Activated CD8-positive, alpha-beta memory T cell treated with anti-CD3 and anti-CD28 coated beads for 36 hours (primary cell): ENCODE results near the gene PRPH. TPM values are rescaled to one million over a fixed set of nuclear protein-coding genes. Genes with fewer than 3 reads are reported as not detected.
"Not testable (repeated sequence)": the region's sequence is repeated elsewhere in the genome, so short reads cannot be mapped to it uniquely, and the experiment has no call there.

Source experiments
- CTCF ChIA-PET: fragments of 350-600 bp; sonication (Branson Sonifier 250); formaldehyde crosslinking; loops from one replicate; lab custom pipeline; 2021; ENCODE audit warnings: antibody characterized with exemption; lab: Charles Lee
- POLR2A ChIA-PET: fragments of 350-600 bp; sonication (Branson Sonifier 250); formaldehyde crosslinking; loops from one replicate; lab custom pipeline; 2021; ENCODE audit warnings: antibody characterized with exemption; lab: Charles Lee
- total RNA-seq, 2 experiments: library from RNA; stranded (reverse); gene quantifications; one replicate each; pipeline ENCODE4 v1.2.3, GENCODE V29; 2021

The PRPH gene
- total RNA-seq = not detected

DNA sequence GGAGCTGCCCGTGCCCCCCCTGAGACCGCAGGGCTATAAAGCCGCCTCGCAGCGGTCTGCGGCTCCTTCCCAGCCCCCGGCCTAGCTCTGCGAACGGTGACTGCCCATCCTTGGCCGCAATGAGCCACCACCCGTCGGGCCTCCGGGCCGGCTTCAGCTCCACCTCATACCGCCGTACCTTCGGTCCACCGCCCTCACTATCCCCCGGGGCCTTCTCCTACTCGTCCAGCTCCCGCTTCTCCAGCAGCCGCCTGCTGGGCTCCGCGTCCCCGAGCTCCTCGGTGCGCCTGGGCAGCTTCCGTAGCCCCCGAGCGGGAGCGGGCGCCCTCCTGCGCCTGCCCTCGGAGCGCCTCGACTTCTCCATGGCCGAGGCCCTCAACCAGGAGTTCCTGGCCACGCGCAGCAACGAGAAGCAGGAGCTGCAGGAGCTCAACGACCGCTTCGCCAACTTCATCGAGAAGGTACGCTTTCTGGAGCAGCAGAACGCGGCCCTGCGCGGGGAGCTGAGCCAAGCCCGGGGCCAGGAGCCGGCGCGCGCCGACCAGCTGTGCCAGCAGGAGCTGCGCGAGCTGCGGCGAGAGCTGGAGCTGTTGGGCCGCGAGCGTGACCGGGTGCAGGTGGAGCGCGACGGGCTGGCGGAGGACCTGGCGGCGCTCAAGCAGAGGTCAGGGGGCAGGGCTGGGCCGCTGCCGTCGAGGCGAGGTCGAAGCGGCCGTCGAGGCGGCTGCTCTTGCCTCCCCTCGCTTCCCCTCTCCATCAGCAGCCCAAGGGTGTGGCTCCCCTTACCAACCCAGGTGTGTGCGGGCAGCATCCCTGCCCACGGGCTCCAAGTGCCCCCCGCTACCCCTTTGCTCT is at the start of gene PRPH:
PRPH (plus strand) TSS at position 66 of the 855 bp plus-strand sequence; CDS start at position 120, 54 bp downstream.
- ChIA-PET POLR2A (interaction anchor here (0.6 kb wide), 2 partner anchors 155 to 1923 kb away, joined by 5 read pairs; partner anchors contain the start of gene POU6F1), CTCF (interaction anchor here (1.0 to 9.4 kb wide), 9 partner anchors 16 to 320 kb away, joined by 3 to 62 read pairs (median 11); partner anchors contain the start of genes C1QL4, DNAJC22 and TROAP)

DNA sequence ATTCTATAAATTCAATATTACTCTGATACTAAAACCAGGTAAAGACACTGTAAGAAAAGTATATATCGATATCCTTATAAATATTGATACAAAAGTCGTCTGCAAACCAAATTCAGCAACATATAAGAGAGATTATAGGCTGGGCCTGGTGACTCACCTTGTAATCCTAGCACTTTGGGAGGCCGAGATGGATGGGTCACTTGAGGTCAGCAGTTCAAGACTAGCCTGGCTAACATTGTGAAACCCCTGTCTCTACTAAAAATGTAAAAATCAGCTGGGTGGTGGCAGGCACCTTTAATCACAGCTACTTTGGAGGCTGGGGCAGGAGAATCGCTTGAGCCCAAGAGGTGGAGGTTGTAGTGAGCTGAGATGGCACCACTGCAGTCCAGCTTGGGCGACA is 43.6 kb upstream of the PRPH start:
- ChIA-PET POLR2A (interaction anchor here (0.6 kb wide), 1 partner anchor 15 kb away, joined by 4 read pairs; no protein-coding TSS in a partner anchor), CTCF (no interaction called here)

DNA sequence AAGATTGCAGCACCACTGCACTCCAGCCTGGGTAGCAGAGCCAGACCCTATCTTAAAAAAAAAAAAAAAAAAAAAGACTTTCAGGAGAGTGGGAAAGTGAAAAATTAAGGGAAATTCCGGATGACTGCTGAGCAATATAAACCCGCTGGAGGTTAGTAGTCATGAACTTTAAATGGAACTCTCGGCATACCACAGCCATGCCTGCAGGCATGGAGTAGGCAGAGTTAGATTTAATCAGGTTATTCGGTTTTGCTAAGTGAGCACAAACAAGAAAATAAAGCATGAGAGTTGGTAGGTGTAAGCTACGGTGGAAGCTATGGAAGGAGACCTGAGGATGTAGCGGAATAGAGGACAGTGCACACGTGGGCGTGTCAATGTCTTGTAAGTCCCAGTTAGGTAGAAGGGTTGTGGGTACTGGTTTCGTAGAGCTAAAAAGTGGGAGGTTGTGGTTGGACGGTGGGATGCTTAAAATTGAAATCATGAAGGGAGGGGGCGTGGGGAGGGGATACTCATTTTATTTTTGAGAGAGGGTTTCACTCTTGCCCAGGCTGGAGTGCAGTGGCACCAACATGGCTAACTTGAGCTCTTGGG is 41.8 kb upstream of the PRPH start:
- ChIA-PET CTCF (interaction anchor here (0.6 to 0.7 kb wide), 2 partner anchors 286 to 763 kb away, joined by 4 read pairs; no protein-coding TSS in a partner anchor), POLR2A (no interaction called here)

DNA sequence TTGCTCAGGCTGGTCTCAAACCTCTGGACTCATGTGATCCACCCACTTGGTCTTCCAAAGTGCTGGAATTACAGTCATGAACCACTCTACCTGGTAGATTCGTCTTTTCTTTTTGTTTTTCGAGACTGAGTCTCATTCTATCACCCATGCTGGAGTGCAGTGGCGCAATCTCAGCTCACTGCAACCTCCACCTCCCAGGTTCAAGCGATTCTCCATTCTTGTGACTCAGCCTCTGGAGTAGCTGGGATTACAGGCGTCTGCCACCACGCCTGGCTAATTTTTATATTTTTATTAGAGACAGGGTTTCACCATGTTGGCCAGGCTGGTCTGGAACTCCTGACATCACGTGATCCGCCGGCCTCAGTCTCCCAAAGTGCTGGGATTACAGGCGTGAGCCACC is 39.5 kb upstream of the PRPH start:
- CTCF ChIA-PET = interaction anchor here (1.0 kb wide), 1 partner anchor 20 kb away, joined by 3 read pairs; no protein-coding TSS in a partner anchor
- POLR2A ChIA-PET = not testable (repeated sequence)

DNA sequence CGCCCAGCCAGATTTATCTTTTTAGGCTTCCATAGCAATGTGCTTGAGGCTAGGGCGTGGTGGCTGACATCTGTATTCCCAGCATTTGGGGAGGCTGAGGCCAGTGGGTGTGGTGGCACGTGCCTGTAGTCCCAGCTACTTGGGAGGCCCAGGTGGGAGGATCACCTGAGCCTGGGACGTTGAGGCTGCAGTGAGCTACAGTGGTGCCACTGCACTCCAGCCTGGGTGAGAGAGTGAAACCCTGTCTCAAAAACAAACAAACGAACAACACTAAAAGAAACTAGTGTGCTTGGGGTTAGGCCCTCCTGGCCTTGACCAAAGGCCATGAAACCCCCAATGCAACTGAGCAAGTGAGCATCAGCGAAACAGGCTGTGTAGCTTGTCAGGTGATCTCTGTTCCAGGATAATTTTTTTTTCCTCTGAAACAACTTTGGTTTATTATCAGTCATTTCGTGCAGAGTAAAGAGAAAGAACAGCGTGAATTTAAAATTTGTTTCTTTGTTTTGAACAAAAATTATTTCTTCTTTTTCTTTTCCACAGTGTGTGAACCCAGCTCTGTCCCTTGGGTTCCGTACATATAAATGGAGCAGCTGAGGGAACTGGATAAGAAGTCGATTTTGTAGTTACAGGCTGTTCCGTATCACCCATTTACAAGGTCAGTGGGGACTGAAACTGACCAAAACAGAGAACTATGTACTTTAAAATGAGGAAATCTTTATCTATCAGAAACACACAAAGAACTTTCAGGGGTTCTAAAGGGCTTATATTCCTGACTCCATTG is 38.9 kb upstream of the PRPH start:
- POLR2A ChIA-PET = interaction anchor here (0.6 kb wide), 1 partner anchor 276 kb away, joined by 3 read pairs; no protein-coding TSS in a partner anchor
- CTCF ChIA-PET = no interaction called here

DNA sequence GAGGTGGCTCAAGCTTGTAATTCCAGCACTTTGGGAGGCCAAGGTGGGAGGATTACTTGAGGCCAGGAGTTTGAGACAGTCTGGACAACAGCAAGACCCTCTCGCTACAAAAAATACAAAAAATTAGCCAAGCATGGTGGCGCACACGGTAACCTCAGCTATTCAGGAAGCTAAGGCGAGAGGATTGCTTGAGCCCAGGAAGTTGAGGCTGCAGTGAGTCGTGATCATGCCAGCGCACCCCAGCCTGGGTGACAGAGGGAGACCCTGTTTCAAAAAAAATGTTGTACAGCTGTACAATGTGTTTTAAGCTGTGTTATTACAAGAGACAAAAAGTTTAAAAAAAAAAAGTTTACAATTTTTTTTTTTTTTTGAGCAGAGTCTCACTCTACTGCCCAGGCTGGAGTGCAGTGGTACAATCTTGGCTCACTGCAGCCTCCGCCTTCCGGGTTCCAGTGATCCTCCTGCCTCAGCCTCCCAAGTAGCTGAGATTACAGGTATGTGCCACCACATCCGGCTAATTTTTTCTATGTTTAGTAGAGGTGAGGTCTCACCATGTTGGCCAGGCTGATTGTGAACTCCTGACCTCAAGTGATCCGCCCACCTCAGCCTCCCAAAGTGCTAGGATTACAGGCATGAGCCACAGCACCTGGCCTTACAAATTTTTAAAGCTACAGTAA is 37.3 kb upstream of the PRPH start:
- CTCF ChIA-PET, POLR2A ChIA-PET: not testable (repeated sequence)

DNA sequence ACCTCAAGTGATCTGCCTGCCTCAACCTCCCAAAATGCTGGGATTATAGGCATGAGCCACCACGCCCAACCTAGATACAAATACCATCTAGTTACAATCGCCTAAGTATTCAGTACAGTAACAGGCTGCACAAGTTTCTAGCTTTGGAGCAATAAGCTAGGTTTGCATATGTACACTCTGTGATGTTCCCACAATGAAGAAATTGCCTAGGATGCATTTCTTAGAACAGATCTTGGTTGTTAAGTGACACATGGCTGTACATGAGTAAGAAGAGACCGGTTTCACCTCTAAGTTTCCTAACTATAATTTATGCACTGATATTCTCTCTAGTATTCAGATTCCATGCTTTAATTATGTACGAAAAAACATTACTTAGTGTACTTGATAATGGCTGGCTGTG is 35.5 kb upstream of the PRPH start:
- POLR2A ChIA-PET = no interaction called here
- CTCF ChIA-PET = no interaction called here

DNA sequence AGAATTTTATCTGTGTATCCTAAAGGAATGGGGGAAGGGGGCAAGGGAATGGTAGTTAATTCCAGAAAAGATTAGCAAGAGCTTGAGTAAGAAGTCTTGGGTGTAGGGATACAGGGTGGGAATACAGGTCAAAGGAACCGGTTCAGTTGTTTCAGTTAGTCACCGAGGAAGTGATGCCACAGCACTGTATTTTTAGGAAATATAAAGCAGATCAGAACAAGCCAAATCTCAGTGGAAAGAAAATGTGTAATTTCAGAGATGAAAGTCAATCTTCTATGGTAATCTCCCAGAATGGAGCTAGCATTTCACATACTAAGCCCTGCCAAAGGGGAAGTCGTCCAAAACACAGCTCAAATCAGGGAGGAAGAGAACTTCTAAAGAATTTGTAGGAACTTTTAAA is 34.8 kb upstream of the PRPH start:
- POLR2A ChIA-PET = no interaction called here
- CTCF ChIA-PET = interaction anchor here (0.7 kb wide), 1 partner anchor 25 kb away, joined by 3 read pairs; no protein-coding TSS in a partner anchor

DNA sequence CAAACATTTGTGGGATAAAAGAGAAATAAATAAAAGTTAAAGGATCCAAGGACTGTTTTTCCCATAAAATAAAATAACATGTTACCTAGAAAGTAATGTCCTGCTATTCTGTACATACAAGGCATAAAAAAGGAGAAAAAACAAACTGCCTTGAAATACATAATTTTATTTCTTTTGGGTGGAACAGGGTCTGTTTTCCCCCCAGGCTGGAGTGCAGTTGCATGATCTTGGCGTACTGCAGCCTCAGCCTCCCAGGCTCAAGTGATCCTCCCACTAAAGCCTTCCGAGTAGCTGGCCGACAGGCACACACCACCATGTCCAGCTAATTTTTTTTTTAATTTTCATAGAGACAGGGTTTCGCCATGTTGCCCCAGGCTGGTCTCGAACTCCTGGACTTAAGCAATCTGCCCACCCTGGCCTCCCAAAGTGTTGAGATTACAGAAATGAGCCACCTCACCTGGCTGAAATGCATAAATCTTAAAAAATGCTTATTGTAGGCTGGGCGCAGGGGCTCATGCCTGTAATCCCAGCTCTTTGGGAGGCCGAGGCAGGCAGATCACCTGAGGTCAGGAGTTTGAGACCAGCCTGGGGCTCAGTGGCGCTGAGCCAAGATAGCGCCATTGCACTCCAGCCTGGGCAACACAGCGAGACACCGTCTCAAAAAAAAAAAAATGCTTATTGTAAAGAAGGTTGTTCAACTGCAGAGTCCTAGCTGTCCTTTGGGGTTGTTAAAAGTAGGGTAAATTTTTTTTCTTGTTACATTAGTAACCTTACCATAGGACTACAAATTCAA is 34.2 kb upstream of the PRPH start:
- ChIA-PET CTCF (interaction anchor here (0.7 kb wide), 1 partner anchor 26 kb away, joined by 3 read pairs; no protein-coding TSS in a partner anchor), POLR2A (no interaction called here)

DNA sequence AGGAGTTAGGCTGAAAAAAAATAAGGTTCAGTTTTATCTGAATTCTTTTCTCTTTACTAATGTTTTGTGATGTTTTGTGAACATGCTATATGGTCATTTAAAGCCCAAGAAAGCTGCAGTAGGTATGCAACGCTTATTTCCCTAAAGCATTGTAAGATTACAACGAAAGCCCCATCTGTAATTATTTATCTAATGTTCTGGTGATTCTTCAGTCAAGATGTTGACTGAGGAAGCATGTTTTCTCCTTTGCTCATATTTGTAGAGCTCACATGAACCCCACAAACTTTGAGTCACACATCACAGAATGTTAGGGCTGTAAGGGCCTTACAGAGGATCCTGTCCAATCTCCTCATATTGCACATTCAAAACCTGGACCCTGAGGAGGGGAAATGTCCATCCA is 33.2 kb upstream of the PRPH start:
- POLR2A ChIA-PET = no interaction called here
- CTCF ChIA-PET = no interaction called here

DNA sequence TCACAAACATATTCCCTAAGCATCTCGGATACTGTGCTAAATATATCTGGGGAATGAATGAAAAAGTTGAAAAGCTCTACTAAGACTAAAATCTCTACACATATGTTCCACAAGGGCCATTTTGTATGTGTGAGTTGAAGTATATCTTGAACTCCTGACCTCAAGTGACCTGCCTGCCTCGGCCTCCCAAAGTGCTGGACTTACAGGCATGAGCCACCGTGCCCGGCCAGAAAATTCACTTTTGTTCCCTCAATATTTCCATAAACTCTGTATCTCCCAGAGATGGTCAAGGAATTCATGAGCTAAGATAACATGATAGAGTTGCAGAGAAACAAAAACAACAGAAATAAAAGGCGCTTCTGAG is 31.6 kb upstream of the PRPH start:
- ChIA-PET CTCF (interaction anchor here (1.4 kb wide), 1 partner anchor 176 kb away, joined by 4 read pairs; no protein-coding TSS in a partner anchor), POLR2A (interaction anchor here (0.6 kb wide), 1 partner anchor 301 kb away, joined by 5 read pairs; no protein-coding TSS in a partner anchor)

DNA sequence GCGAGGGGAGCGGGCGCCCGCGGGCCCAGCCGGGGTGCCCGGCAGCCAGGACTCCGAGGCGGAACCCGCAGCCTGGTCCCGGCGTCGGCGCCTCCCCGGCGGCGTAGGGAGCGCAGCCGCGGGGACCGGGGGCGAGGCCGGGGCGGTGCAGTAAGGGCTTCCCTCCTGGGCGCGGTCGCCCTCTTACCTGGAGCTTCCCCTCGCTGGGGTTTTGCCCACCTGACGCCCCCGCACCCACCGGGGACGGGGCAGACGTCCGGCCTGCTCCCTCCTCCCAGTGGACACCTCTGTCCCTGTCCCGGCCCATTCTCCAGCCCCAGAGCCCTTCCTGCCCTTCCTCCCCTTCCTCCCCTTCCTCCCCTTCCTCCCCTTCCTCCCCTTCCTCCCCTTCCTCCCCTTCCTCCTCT is 30.5 kb upstream of the PRPH start:
- POLR2A ChIA-PET = interaction anchor here (0.5 to 2.8 kb wide), 6 partner anchors 76 to 245 kb away, joined by 3 to 22 read pairs (median 4); partner anchors contain the start of genes SPATS2, TUBA1A and TUBA1B
- CTCF ChIA-PET = interaction anchor here (0.6 to 1.2 kb wide), 2 partner anchors 49 to 194 kb away, joined by 3 read pairs; no protein-coding TSS in a partner anchor

DNA sequence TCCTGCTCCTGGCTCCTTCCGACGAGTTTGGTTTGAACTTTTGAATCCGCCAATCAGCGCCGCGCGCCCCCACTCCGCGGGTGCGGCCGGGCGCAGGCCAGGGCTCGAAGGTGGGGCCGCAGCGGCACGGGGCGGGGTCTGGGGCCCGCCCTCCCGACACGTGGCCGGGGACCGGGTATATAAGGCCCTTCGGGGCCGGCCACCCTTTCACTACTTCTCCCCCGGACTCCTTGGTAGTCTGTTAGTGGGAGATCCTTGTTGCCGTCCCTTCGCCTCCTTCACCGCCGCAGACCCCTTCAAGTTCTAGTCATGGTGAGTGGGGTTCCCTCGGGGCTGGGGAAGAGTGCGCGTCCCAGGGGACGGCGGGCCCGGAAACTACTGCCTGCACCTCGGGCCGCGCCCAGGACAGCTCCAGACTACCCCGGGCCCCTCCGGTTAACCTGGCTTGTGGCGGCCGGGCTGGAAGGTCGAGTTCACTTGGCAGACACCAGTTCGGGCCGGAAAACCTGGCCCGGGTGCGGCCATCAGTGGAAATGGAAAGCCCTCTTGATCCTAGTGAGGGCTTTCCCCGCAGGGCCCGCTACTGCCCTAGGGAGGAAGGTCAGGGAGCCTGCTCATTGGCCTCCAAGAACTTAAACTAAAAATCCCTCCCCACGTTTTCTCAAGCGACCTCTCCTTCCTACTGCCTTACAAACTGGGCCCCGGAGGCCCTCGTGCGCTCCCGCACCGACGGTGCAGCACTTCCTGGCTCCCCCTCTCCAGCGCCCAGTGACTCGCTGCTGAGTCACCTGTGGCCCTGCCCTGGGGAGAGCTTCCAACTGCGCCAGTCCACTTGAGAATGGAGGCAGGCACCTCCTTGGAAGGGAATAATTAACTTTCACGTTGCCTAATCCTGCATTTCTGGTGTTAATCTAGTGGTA is 29.8 kb upstream of the PRPH start, which contains the start of gene TUBA1C:
TUBA1C (plus strand) TSS at position 210 of the 920 bp plus-strand sequence; CDS start at position 310, 100 bp downstream.
- CTCF ChIA-PET = interaction anchor here (0.7 to 2.0 kb wide), 5 partner anchors 30 to 204 kb away, joined by 3 to 5 read pairs (median 3); partner anchors contain the start of genes KMT2D and TUBA1B
- POLR2A ChIA-PET = interaction anchor here (0.5 to 2.8 kb wide), 11 partner anchors 10 to 561 kb away, joined by 3 to 22 read pairs (median 4); partner anchors contain the start of genes SPATS2, TUBA1A and TUBA1B

DNA sequence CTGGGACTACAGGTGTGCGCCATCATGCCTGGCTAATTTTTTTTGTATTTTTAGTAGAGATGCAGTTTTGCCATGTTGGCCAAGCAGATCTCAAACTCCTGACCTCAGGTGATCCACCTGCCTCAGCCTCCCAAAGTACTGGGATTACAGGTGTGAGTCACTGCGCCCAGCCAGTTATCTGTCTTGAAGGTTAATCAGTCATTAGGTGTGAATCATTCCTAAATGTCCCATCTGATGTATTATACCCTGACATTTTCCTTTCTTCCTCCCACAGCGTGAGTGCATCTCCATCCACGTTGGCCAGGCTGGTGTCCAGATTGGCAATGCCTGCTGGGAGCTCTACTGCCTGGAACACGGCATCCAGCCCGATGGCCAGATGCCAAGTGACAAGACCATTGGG is 25.8 kb upstream of the PRPH start:
- CTCF ChIA-PET = not testable (repeated sequence)
- POLR2A ChIA-PET = interaction anchor here (0.7 to 1.2 kb wide), 2 partner anchors 21 to 37 kb away, joined by 3 to 4 read pairs; no protein-coding TSS in a partner anchor

DNA sequence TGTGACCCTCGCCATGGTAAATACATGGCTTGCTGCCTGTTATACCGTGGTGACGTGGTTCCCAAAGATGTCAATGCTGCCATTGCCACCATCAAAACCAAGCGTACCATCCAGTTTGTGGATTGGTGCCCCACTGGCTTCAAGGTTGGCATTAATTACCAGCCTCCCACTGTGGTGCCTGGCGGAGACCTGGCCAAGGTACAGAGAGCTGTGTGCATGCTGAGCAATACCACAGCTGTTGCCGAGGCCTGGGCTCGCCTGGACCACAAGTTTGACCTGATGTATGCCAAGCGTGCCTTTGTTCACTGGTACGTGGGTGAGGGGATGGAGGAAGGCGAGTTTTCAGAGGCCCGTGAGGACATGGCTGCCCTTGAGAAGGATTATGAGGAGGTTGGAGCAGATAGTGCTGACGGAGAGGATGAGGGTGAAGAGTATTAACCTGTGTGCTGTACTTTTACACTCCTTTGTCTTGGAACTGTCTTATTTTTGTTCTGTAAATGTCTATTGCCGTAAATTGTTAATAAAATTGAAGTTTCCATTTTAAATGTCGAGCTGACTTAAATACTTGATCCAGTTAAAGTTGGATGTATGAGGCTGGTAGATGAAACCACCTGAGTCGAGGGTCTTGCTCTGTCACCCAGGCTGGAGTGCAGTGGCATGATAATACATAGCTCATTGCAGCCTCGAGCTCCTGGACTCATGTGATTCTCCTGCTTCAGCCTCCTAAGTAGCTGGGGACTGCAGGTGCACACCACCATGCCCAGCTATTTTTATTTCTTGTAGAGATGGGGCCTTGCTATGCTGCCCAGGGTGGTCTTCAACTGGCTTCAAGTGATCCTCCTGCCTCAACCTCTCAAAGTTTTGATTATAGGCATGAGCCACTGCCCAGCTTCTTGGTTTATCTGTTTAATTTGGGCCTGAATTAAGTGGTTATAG is 21.9 kb upstream of the PRPH start:
- ChIA-PET POLR2A (interaction anchor here (0.6 kb wide), 1 partner anchor 103 kb away, joined by 3 read pairs; no protein-coding TSS in a partner anchor), CTCF (interaction anchor here (0.7 to 1.3 kb wide), 2 partner anchors 16 to 69 kb away, joined by 3 read pairs; no protein-coding TSS in a partner anchor)
